BE2C (cell line): ENCODE results near the gene PDSS2.
"Not testable (repeated sequence)": the region's sequence is repeated elsewhere in the genome, so short reads cannot be mapped to it uniquely, and the experiment has no call there.

Experiments used
- DNase-seq: peaks from one replicate; pipeline ENCODE4 v3.0.0-alpha.2; 2020
- H3K27me3 ChIP-seq: fragments of 250-450 bp; sonication (Bioruptor Pico); 2 replicates; pipeline ENCODE4 v1.5.1; 2020; ENCODE audit warnings: mild to moderate bottlenecking
- H3K36me3 ChIP-seq: fragments of 250-450 bp; sonication (Bioruptor Pico); 2 replicates; pipeline ENCODE4 v1.5.1; 2020; ENCODE audit warnings: mild to moderate bottlenecking
- H3K4me1 ChIP-seq: fragments of 250-450 bp; sonication (Bioruptor Pico); 2 replicates; pipeline ENCODE4 v1.5.1; 2020
- H3K4me3 ChIP-seq: 2 replicates; pipeline ENCODE4 v1.5.1; 2011; ENCODE audit warnings: low read depth, low read length
- H3K9me3 ChIP-seq: fragments of 250-450 bp; sonication (Bioruptor Pico); 2 replicates; pipeline ENCODE4 v1.5.1; 2020
- TF ChIP-seq, protein P1 (sequence below): IDR thresholded peaks from 2 replicates; pipeline ENCODE4 v1.5.1; 2012; ENCODE audit warnings: mild to moderate bottlenecking, low read depth, low read length

PDSS2 gene

DNA sequence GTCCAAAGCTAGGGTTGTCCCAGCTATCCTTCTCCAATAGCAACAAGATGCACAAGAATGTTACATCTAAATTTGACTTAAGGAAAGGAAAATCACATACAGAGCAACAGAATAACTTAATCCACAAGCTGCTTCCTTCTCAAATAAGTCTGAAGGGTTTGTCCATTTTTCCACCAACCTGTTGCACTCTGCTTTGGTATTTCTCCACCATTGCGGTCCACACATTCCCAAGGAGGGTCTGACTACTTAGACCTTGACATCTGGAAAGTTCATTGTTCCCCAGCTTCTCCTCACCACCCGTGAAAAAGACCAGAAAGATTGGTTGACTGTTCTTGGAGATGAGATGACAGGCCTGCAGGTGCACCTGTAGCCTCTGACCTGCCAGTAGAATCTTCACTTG lies 72.5 kb downstream of the PDSS2 start:
- no peak for DNase-seq
- TF ChIP-seq, protein P1, sequence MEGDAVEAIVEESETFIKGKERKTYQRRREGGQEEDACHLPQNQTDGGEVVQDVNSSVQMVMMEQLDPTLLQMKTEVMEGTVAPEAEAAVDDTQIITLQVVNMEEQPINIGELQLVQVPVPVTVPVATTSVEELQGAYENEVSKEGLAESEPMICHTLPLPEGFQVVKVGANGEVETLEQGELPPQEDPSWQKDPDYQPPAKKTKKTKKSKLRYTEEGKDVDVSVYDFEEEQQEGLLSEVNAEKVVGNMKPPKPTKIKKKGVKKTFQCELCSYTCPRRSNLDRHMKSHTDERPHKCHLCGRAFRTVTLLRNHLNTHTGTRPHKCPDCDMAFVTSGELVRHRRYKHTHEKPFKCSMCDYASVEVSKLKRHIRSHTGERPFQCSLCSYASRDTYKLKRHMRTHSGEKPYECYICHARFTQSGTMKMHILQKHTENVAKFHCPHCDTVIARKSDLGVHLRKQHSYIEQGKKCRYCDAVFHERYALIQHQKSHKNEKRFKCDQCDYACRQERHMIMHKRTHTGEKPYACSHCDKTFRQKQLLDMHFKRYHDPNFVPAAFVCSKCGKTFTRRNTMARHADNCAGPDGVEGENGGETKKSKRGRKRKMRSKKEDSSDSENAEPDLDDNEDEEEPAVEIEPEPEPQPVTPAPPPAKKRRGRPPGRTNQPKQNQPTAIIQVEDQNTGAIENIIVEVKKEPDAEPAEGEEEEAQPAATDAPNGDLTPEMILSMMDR: no peak
- Histone ChIP-seq H3K27me3 (no peaks in the 10 kb centered on the region), H3K4me1 (no peaks in the 10 kb centered on the region; the same call in 1 of the 2 replicates), H3K9me3 (no peaks in the 10 kb centered on the region), H3K36me3 (no peaks in the 10 kb centered on the region), H3K4me3 (no peak overlapping the region)

DNA sequence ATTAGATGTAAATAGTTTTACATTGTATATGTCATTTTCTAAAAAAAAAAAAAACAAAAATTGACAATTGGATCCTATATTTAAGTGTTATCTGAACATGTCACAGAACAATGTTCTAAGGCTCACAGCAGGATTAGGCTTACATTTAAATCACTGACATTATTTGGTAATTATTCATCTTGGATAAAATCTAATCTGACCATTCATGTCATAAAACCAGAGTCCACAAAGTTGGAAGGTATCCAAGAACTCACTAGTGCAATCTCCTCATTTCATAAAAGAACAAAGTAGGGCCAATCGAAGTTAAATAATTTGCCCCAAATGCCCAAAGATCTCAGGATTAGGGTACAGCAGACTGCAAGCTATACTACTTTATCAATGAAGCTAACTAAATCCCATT lies 73.0 kb downstream of the PDSS2 start:
- H3K27me3 ChIP-seq: no peaks in the 10 kb centered on the region
- TF ChIP-seq, protein P1: no peak
- no peaks in the 10 kb centered on the region; the same call in 1 of the 2 replicates for H3K4me1 ChIP-seq
- H3K36me3 ChIP-seq: no peaks in the 10 kb centered on the region
- DNase-seq: no peak
- H3K9me3 ChIP-seq: no peaks in the 10 kb centered on the region
- no peak overlapping the region for H3K4me3 ChIP-seq

DNA sequence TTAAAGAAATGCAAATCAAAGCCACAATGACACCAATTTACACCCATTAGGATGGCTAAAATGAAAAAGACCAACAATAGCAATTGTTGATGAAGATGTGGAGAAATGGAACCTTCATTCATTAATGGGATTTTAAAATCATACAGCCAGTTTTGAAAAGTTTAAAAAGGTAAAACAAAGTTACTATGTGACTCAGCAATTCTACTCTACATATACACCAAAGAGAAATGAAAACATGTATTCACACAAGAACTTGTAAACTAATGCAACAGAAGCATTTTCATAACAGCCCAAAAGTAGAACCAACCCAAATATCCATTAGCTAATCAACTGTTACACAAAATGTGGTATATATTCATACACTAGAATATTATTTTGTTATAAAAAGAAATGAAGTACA lies 75.7 kb downstream of the PDSS2 start:
- TF ChIP-seq, protein P1: no peak
- no peaks in the 10 kb centered on the region for H3K36me3 ChIP-seq
- no peak overlapping the region for H3K4me3 ChIP-seq
- no peaks in the 10 kb centered on the region for H3K27me3 ChIP-seq
- no peak for DNase-seq
- no peaks in the 10 kb centered on the region; the same call in 1 of the 2 replicates for H3K4me1 ChIP-seq
- H3K9me3 ChIP-seq: no peaks in the 10 kb centered on the region

DNA sequence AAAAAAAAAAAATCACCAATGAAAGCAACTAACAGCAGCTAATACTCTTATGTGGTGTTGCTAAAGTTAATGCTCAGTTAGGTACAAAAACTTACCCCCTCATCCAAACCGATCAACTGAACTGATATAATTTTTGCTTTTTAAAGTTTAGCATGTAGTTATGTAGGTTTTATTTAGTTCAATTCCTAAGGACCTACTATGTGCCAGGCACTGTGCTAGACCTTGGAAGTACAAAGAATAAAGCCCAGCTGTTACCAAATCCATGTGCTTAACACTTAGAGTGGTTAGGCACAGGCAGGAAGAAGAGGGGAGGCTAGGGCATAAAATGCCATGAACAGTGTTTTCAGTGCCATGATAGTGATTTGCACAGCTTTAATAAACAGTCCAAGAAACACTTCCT lies 85.1 kb downstream of the PDSS2 start:
- no peak for DNase-seq
- Histone ChIP-seq H3K36me3 (no peaks in the 10 kb centered on the region), H3K27me3 (no peaks in the 10 kb centered on the region), H3K9me3 (no peaks in the 10 kb centered on the region), H3K4me3 (no peak overlapping the region), H3K4me1 (no peaks in the 10 kb centered on the region)
- TF ChIP-seq, protein P1: no peak

DNA sequence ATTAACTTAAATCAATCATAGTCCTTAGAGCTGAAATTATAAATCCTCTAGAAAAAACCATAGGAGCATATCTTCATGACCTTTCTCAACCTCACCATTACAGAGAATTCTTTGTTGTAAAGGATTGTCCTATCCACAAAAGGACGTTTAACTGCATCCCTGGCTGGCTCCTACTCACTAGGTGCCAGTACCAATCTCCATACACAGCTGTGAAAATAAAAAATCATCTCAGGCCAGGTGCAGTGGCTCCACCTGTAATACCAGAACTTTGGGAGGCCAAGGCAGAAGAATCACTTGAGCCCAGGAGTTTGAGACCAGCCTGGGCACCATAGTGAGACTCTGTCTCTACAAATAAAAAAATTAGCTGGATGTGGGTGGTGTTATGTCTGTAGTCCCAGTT lies 89.9 kb downstream of the PDSS2 start:
- no peaks in the 10 kb centered on the region for H3K9me3 ChIP-seq
- no peaks in the 10 kb centered on the region for H3K4me1 ChIP-seq
- no peak overlapping the region for H3K4me3 ChIP-seq
- no peaks in the 10 kb centered on the region for H3K36me3 ChIP-seq
- H3K27me3 ChIP-seq: no peaks in the 10 kb centered on the region
- TF ChIP-seq, protein P1: no peak
- DNase-seq: no peak

DNA sequence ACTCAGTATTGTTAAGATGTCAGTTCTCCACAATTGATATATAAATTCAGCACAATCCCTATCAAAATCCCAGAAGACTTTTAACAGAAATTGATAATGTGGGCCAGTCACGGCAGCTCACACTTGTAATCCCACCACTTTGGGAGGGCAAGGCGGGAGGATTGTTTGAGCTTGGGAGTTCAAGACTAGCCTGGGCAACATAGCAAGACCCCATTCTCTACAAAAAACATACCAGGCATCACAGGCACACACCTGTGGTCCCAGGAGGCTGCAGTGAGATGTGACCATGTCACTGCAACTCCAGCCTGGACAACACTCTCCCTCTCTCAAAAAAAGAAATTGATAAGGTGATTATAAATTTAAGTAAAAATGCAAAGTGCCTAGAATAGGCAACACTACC lies 90.9 kb downstream of the PDSS2 start:
- TF ChIP-seq, protein P1: no peak
- Histone ChIP-seq H3K4me1 (no peaks in the 10 kb centered on the region), H3K9me3 (no peaks in the 10 kb centered on the region), H3K4me3 (no peak overlapping the region), H3K27me3 (no peaks in the 10 kb centered on the region), H3K36me3 (no peaks in the 10 kb centered on the region)
- DNase-seq: no peak

DNA sequence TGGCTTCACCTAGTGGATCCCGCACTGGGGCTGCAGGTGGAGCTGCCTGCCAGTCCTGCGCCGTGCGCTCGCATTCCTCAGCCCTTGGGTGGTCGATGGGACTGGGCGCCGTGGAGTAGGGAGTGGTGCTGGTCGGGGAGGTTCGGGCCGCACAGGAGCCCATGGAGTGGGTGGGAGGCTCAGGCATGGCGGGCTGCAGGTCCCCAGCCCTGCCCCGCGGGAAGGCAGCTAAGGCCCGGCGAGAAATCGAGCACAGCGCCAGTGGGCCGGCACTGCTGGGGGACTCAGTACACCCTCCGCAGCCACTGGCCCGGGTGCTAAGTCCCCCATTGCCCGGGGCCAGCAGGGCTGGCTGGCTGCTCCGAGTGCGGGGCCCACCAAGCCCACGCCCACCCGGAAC lies 95.2 kb downstream of the PDSS2 start:
- not testable (repeated sequence) for H3K36me3 ChIP-seq, H3K27me3 ChIP-seq, H3K9me3 ChIP-seq, H3K4me3 ChIP-seq, H3K4me1 ChIP-seq, DNase-seq
